ENCODE measurements around the gene MARCKSL1.

The MARCKSL1 gene

GRCh38 chr1:32365445-32365844 lies 29.4 kb upstream of the MARCKSL1 start:
- no peak overlapping the region for H3K27ac ChIP-seq
- H3K4me3 ChIP-seq = no peak overlapping the region
- no peak for DNase-seq (ENCODE audit: low read depth, low spot score)
- H3K9me3 ChIP-seq (ENCODE audit: low read depth, low read length) = no peaks in the 10 kb centered on the region
- no peak overlapping the region for H3K9ac ChIP-seq (ENCODE audit: insufficient read length)
- peaks cover 16% of the 10 kb centered on the region; the same call in 1 of the 2 replicates for H3K36me3 ChIP-seq (ENCODE audit: insufficient read depth, low read length)
- TF ChIP-seq FOXP2 (optimal IDR thresholded peaks at IDR 0.05; ENCODE audit: control extremely low read depth, extremely low read length, insufficient read depth) (no peak), EZH2 (IDR thresholded peaks at IDR 0.05) (no peak), POLR2AphosphoS5 (IDR thresholded peaks at IDR 0.05; ENCODE audit: borderline replicate concordance, low read depth, low read length) (no peak)

- H3K9me3 ChIP-seq (ENCODE audit: low read depth, low read length) = no peaks in the 10 kb centered on the region
- peaks cover 16% of the 10 kb centered on the region; the same call in 1 of the 2 replicates for H3K36me3 ChIP-seq (ENCODE audit: insufficient read depth, low read length)
- H3K27ac ChIP-seq = no peak overlapping the region
- TF ChIP-seq FOXP2 (optimal IDR thresholded peaks at IDR 0.05; ENCODE audit: control extremely low read depth, extremely low read length, insufficient read depth) = no peak
- TF ChIP-seq EZH2 (IDR thresholded peaks at IDR 0.05) = no peak
- no peak for TF ChIP-seq POLR2AphosphoS5 (IDR thresholded peaks at IDR 0.05; ENCODE audit: borderline replicate concordance, low read depth, low read length)
- H3K4me3 ChIP-seq = no peak overlapping the region
- H3K9ac ChIP-seq (ENCODE audit: insufficient read length) = no peak overlapping the region
- no peak for DNase-seq (ENCODE audit: low read depth, low spot score)
Observed at GRCh38 chr1:32364836-32365235, 28.8 kb upstream of the MARCKSL1 start.

DNA sequence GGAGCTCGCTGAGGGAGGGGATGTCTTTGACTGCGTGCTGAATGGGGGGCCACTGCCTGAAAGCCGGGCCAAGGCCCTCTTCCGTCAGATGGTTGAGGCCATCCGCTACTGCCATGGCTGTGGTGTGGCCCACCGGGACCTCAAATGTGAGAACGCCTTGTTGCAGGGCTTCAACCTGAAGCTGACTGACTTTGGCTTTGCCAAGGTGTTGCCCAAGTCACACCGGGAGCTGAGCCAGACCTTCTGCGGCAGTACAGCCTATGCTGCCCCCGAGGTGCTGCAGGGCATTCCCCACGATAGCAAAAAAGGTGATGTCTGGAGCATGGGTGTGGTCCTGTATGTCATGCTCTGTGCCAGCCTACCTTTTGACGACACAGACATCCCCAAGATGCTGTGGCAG lies 27.7 kb upstream of the MARCKSL1 start:
- H3K27ac ChIP-seq = no peak overlapping the region
- peaks cover 16% of the 10 kb centered on the region; the same call in 1 of the 2 replicates for H3K36me3 ChIP-seq (ENCODE audit: insufficient read depth, low read length)
- TF ChIP-seq EZH2 (IDR thresholded peaks at IDR 0.05) (no peak), POLR2AphosphoS5 (IDR thresholded peaks at IDR 0.05; ENCODE audit: borderline replicate concordance, low read depth, low read length) (no peak), FOXP2 (optimal IDR thresholded peaks at IDR 0.05; ENCODE audit: control extremely low read depth, extremely low read length, insufficient read depth) (no peak)
- H3K4me3 ChIP-seq = no peak overlapping the region
- H3K9me3 ChIP-seq (ENCODE audit: low read depth, low read length) = no peaks in the 10 kb centered on the region
- no peak for DNase-seq (ENCODE audit: low read depth, low spot score)
- no peak overlapping the region for H3K9ac ChIP-seq (ENCODE audit: insufficient read length)

GRCh38 chr1:32362474-32363313 lies 26.7 kb upstream of the MARCKSL1 start, which contains the start of the genes FAM229A and TSSK3:
FAM229A (minus strand) TSS chr1:32362485; CDS start chr1:32362091, 394 bp downstream.
TSSK3 (plus strand) TSS chr1:32362539; CDS start chr1:32362702, 163 bp downstream.
- H3K9ac ChIP-seq (ENCODE audit: insufficient read length) = no peak within 1 kb of the TSS
- TF ChIP-seq EZH2 (IDR thresholded peaks at IDR 0.05) (no peak), POLR2AphosphoS5 (IDR thresholded peaks at IDR 0.05; ENCODE audit: borderline replicate concordance, low read depth, low read length) (no peak), FOXP2 (optimal IDR thresholded peaks at IDR 0.05; ENCODE audit: control extremely low read depth, extremely low read length, insufficient read depth) (no peak)
- H3K27ac ChIP-seq = no peak within 1 kb of the TSS
- peaks cover 15% of the 10 kb centered on the region; the same call in 1 of the 2 replicates for H3K36me3 ChIP-seq (ENCODE audit: insufficient read depth, low read length)
- no peak for DNase-seq (ENCODE audit: low read depth, low spot score)
- H3K9me3 ChIP-seq (ENCODE audit: low read depth, low read length) = no peaks in the 10 kb centered on the region
- no peak within 1 kb of the TSS for H3K4me3 ChIP-seq

DNA sequence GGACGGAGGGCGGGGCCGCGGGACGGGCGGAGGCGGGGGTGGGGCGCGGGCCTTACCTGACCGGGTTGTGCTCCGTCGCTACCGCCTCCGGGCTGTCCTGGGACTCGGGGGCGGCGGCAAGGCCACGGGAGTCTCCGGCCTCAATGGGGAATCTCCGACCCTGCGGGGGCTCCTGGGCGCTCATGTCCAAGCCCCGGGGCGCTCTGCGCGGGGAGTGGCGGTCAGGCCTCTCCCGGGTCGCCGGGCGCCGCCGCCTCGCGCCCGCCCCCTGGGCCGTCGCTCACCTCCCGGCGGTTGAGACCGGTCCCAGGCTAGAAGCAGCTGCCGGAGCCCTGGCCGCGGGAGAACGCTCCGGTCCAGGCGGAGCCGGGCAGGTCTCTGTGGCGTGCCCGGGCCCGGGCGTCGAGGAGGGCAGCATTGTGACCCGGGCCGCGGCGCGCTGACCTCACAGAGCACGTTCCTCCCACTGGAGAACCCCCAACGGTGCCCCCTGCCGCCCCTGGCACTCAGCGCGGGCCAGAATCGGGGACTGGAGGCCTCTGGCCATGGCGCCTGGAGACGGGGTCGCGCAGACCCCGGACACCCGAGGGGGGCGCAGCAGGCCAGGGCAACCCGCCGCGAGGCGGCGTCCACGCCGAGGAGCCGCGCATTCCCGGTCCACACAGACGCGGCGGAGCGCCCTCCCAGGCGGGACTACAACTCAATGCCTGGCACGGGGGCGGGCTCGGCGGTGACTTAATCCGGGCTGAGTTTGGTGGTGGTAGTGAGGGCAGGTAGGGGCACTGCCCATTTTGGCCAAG lies 25.8 kb upstream of the MARCKSL1 start:
- no peak for DNase-seq (ENCODE audit: low read depth, low spot score)
- H3K9me3 ChIP-seq (ENCODE audit: low read depth, low read length) = no peaks in the 10 kb centered on the region
- no peak overlapping the region for H3K9ac ChIP-seq (ENCODE audit: insufficient read length)
- no peak overlapping the region for H3K27ac ChIP-seq
- no peak overlapping the region for H3K4me3 ChIP-seq
- TF ChIP-seq POLR2AphosphoS5 (IDR thresholded peaks at IDR 0.05; ENCODE audit: borderline replicate concordance, low read depth, low read length) = peak; percentile 26; the same call in 1 of the 2 replicates
- no peak for TF ChIP-seq EZH2 (IDR thresholded peaks at IDR 0.05)
- H3K36me3 ChIP-seq (ENCODE audit: insufficient read depth, low read length) = peaks cover 6% of the 10 kb centered on the region; the same call in 1 of the 2 replicates

DNA sequence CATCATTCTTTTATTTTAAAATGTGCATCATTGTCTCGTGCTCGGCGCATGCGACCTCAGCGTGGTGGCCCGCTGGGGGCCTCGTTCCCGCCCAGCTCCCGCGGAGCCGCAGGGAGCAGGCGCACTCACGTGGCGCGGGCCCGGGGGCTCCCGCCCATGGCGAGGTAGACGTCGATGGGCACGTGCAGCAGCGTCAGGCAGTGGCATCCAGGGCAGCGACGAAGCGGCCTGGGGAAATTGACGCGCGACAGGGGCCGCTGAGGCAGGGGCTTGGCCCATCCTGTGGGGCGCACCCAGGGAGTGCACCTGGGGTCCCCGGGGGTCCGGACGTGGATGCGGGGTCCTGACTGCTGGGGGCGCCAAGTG lies 25.3 kb upstream of the MARCKSL1 start:
- no peaks in the 10 kb centered on the region for H3K9me3 ChIP-seq (ENCODE audit: low read depth, low read length)
- TF ChIP-seq POLR2AphosphoS5 (IDR thresholded peaks at IDR 0.05; ENCODE audit: borderline replicate concordance, low read depth, low read length) (no peak), EZH2 (IDR thresholded peaks at IDR 0.05) (no peak), FOXP2 (optimal IDR thresholded peaks at IDR 0.05; ENCODE audit: control extremely low read depth, extremely low read length, insufficient read depth) (no peak)
- H3K9ac ChIP-seq (ENCODE audit: insufficient read length) = no peak overlapping the region
- H3K36me3 ChIP-seq (ENCODE audit: insufficient read depth, low read length) = peaks cover 3% of the 10 kb centered on the region; the same call in 1 of the 2 replicates
- H3K27ac ChIP-seq = no peak overlapping the region
- H3K4me3 ChIP-seq = no peak overlapping the region
- DNase-seq (ENCODE audit: low read depth, low spot score) = no peak

DNA sequence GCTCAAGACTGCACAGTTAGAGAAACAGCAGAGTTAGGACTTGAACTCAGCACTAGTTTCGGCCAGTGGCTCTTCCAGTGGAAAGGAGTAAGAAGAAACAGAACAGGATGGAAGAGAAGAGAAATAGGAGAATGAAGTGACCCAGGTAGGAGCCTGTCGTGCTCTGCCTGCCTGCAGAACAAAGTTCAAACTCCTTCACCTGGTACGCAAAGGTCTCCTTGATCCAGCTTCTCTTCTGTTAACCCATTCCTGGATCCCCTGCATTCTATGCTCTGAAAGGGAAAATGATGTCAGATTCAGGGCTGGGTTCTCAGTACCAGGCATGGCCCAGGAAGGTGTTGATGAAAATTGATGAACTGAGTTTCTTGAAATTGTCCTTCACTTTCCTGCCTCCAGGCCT lies 22.4 kb upstream of the MARCKSL1 start:
- H3K9me3 ChIP-seq (ENCODE audit: low read depth, low read length) = no peaks in the 10 kb centered on the region
- H3K27ac ChIP-seq = no peak overlapping the region
- H3K36me3 ChIP-seq (ENCODE audit: insufficient read depth, low read length) = no peaks in the 10 kb centered on the region; the same call in 1 of the 2 replicates
- no peak for DNase-seq (ENCODE audit: low read depth, low spot score)
- no peak for TF ChIP-seq EZH2 (IDR thresholded peaks at IDR 0.05)
- H3K9ac ChIP-seq (ENCODE audit: insufficient read length) = no peak overlapping the region
- no peak overlapping the region for H3K4me3 ChIP-seq

DNA sequence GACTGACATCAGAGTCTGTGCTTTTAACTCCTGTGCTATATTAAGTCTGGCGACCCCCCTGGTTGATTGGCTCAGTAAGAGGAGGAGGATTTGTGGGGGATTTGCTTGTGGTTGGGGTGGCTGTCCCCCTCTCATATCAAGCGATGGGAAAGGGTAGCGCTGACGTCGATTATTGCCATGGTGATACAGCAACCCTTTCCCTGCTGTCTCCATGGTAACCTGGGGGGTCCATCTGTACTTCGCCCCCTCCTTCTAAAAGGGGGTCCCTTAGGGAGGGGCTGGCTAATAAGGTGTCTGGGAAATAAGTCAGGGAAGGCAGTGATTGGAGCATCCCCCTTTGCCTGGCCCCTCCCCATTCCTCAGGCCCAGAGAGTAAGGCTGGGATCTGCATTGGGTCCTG lies 21.6 kb upstream of the MARCKSL1 start:
- Histone ChIP-seq H3K9me3 (ENCODE audit: low read depth, low read length) (no peaks in the 10 kb centered on the region), H3K36me3 (ENCODE audit: insufficient read depth, low read length) (no peaks in the 10 kb centered on the region), H3K9ac (ENCODE audit: insufficient read length) (no peak overlapping the region), H3K4me3 (no peak overlapping the region), H3K27ac (no peak overlapping the region)
- no peak for DNase-seq (ENCODE audit: low read depth, low spot score)
- no peak for TF ChIP-seq EZH2 (IDR thresholded peaks at IDR 0.05)
- TF ChIP-seq POLR2AphosphoS5 (IDR thresholded peaks at IDR 0.05; ENCODE audit: borderline replicate concordance, low read depth, low read length) = no peak
- TF ChIP-seq FOXP2 (optimal IDR thresholded peaks at IDR 0.05; ENCODE audit: control extremely low read depth, extremely low read length, insufficient read depth) = no peak

Data from SK-N-MC (cell line).